ENCODE results near the gene ARAF. TPM values are rescaled to one million over a fixed set of nuclear protein-coding genes. Genes with fewer than 3 reads are reported as not detected.

Gene ARAF
- total RNA-seq, 8 experiments from 2014 or later, result 9.8 to 44.9 (median 25.4) TPM

DNA sequence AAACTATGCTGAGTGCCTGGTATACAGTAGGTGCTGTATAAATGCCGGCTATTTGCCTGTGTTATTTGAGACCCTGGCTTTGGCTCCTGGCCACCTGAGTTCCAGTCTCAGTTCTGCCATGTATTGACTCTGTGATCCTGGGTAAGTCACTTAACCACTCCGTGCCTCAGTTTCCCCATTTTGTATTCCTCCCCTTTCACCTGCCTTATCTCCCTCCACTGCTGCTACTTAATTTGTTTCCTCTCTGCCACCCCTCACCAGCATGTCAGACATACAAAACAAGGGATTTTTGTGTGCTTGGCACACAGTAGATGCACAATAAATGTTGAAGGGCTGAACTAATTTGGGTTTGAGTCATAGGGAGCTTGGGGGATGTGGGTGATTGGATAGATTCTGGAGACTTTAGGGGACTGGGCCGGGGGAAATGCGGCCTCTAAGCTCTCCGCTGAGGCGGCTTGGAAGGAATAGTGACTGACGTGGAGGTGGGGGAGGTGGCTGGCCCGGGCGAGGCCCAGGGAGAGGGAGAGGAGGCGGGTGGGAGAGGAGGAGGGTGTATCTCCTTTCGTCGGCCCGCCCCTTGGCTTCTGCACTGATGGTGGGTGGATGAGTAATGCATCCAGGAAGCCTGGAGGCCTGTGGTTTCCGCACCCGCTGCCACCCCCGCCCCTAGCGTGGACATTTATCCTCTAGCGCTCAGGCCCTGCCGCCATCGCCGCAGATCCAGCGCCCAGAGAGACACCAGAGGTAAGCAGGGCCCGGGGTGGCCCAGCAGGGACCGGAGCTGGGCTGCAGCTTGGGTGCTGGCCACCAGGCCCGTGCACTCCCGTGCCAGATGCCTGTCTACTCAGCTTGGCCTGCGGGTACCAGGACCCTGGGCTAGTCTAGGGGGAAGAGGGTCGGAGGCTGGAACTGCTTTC lies 21.0 kb downstream of the ARAF start, which contains the start of gene TIMP1:
Gene TIMP1, plus strand, starts transcription at position 706 of the 917 bp plus-strand sequence. CDS start 980 bp downstream, outside the sequence.
- Histone ChIP-seq H3K27ac (peak within 1 kb of the TSS; percentile 62 to 76), H3K4me3 (peak within 1 kb of the TSS; percentile 20 to 66 (median 36)), H3K4me1 (replicated peaks in 1 of 2) (peaks cover 2 to 8% of the 10 kb centered on the region in 2 donors)
- WGBS, 10 experiments, result 13 to 80% methylated on average over 1 to 2 of the region's 28 CpGs; no CpG with 5 or more reads in 8 of the 10 experiments
- peak; percentile 55 to 99 (median 98) for ATAC-seq (replicated peaks in 6 of 8)
- in situ Hi-C loops (cut with MboI; ENCODE audit: low pct_unique_long_range_greater_than_20kb in 2 of 9, low sequenced_read_pairs in 9 of 9, unreplicated experiment in 9 of 9), result no loop called here

DNA sequence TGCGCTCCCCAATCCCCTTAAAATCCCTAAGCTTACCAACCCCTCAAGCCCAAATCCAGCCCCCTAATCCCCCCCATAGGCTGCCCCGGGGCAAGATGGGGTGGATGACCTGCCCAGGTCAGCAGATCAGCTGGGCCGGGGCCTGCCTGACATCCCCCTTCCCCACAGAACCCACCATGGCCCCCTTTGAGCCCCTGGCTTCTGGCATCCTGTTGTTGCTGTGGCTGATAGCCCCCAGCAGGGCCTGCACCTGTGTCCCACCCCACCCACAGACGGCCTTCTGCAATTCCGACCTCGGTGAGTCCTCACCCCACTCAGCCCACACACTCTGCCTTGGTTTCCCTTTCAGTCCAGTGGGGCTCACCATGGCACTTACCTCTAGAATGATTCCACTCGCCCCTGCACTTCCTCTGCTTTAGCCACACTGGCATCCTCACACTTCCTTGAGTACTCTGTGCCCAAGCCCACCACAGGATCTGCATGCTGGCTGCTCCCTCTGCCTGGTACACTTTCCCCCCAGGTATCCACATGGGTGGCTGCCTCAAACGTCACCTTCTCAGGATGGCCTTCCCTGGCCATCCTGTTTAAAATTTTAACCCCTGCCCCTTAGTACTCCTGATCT lies 22.3 kb downstream of the ARAF start:
- in situ Hi-C loops (cut with MboI; ENCODE audit: low pct_unique_long_range_greater_than_20kb in 2 of 9, low sequenced_read_pairs in 9 of 9, unreplicated experiment in 9 of 9), result no loop called here
- WGBS, 10 experiments, result 57 to 100% methylated on average over 1 of the region's 8 CpGs; no CpG with 5 or more reads in 8 of the 10 experiments
- Histone ChIP-seq H3K4me1 (replicated peaks in 1 of 2) (peaks cover 2 to 8% of the 10 kb centered on the region in 2 donors), H3K4me3 (no peak overlapping the region), H3K27ac (no peak overlapping the region)
- no peak for ATAC-seq (replicated peaks in 6 of 8)

DNA sequence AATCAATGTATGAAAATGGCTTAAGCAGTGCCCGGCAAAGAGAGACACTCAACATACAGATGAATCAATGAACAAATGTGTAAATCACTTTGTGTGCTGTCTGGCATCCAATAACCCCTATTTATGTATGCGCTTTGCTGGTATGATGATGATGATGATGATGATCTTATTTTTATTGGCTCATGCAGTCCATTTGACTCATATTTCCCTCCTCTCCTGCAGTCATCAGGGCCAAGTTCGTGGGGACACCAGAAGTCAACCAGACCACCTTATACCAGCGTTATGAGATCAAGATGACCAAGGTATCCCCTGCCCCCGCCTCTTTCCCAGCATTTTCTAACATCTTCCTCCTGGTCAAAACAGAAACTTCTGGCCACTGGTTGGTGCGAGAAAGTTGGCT lies 23.7 kb downstream of the ARAF start:
- no peak overlapping the region for H3K4me3 ChIP-seq
- H3K4me1 ChIP-seq (replicated peaks in 1 of 2), result peaks cover 2 to 8% of the 10 kb centered on the region in 2 donors
- no peak for ATAC-seq (replicated peaks in 6 of 8)
- in situ Hi-C loops (cut with MboI; ENCODE audit: low pct_unique_long_range_greater_than_20kb in 2 of 9, low sequenced_read_pairs in 9 of 9, unreplicated experiment in 9 of 9), result no loop called here
- no peak overlapping the region for H3K27ac ChIP-seq
- WGBS, 10 experiments, result 27 to 64% (median 37%) methylated on average over 1 to 6 of the region's 6 CpGs; no CpG with 5 or more reads in 6 of the 10 experiments

DNA sequence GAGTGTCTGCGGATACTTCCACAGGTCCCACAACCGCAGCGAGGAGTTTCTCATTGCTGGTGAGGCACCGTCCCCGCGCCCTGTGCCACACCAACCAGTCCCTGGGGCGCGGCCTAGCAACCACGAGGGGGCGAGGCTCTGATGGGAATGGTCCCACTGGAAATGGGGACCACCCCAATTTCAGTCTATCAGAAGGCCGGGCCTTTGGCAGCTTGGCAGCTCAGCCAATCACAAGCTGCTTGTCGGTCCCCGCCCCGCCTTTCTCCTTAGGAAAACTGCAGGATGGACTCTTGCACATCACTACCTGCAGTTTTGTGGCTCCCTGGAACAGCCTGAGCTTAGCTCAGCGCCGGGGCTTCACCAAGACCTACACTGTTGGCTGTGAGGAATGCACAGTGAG lies 24.3 kb downstream of the ARAF start:
- 78 to 100% methylated on average over 2 to 6 of the region's 16 CpGs; no CpG with 5 or more reads in 8 of the 10 experiments for WGBS, 10 experiments
- H3K4me1 ChIP-seq (replicated peaks in 1 of 2), result peaks cover 2 to 8% of the 10 kb centered on the region in 2 donors
- H3K27ac ChIP-seq, result no peak overlapping the region
- no peak overlapping the region for H3K4me3 ChIP-seq
- in situ Hi-C loops (cut with MboI; ENCODE audit: low pct_unique_long_range_greater_than_20kb in 2 of 9, low sequenced_read_pairs in 9 of 9, unreplicated experiment in 9 of 9), result no loop called here
- peak in 1 of 8 experiments; percentile 0 for ATAC-seq (replicated peaks in 6 of 8)

DNA sequence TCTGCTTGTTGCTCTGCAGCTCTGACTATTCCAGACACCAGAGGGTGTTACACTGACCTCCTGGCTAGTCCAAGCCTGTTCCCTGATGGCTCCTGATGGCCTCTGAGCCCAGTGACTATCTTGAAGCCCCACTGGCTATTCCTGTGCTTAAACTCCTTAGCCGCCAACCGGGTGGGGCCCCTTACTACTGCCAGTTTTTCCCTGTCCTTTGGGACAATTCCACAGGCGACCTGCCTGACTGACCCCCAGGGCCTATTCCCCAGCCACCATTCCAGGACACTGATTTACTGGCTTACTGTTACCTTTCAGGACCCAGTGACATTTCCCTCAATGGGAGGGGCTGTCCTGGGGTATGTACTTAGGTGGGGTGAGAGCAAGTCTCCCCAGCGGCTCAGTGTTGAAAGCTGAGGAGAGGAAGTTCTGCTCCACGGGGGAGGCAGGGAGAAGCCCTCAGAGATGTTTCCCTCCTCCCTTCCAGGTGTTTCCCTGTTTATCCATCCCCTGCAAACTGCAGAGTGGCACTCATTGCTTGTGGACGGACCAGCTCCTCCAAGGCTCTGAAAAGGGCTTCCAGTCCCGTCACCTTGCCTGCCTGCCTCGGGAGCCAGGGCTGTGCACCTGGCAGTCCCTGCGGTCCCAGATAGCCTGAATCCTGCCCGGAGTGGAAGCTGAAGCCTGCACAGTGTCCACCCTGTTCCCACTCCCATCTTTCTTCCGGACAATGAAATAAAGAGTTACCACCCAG lies 25.2 kb downstream of the ARAF start:
- Histone ChIP-seq H3K4me3 (no peak overlapping the region), H3K4me1 (replicated peaks in 1 of 2) (peaks cover 2 to 8% of the 10 kb centered on the region in 2 donors), H3K27ac (no peak overlapping the region)
- WGBS, 10 experiments, result 20 to 80% (median 60%) methylated on average over 1 of the region's 11 CpGs; no CpG with 5 or more reads in 7 of the 10 experiments
- ATAC-seq (replicated peaks in 6 of 8), result peak in 1 of 8 experiments; percentile 1
- in situ Hi-C loops (cut with MboI; ENCODE audit: low pct_unique_long_range_greater_than_20kb in 2 of 9, low sequenced_read_pairs in 9 of 9, unreplicated experiment in 9 of 9), result no loop called here

DNA sequence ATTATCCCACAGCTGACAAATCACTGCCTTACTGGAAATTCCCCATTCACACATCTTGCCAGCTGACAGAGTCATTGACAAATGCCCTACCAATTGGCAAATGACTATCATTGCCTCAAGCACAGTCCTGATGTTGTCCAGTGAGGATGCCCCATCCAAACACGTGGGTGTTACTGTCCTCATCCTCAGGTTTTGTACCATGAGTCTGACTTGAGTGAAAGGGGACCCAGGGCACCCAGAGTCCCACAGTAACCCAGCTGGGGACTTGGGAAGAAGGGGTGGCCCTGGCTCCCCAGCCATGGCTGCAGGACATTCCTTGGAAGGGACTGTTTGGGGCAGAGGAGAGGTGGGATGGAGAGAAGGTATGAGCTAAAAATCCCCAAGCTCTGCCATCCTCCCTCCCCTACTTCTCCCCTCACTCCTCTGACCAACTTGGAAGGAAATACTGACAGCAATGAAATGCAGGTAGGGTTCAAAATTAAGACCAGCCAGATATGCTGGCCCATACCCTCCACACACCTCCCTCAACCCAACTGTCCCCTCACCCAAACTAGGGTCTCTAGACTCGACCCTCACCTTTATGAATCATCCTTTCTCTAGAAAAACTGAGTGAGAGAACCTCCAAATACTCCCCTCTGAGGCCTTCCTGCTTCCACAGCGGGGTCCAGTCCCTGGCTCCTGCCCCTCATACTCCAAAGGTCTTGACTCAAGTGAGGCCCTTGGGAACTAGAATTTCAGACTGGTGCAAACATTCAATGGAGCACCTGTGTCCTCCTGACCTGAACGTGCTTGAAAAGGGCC lies 26.3 kb downstream of the ARAF start:
- no peak overlapping the region for H3K4me3 ChIP-seq
- H3K4me1 ChIP-seq (replicated peaks in 1 of 2), result peaks cover 0 to 3% of the 10 kb centered on the region in 2 donors
- WGBS, 10 experiments, result 8 to 80% (median 20%) methylated on average over 1 to 3 of the region's 4 CpGs; no CpG with 5 or more reads in 7 of the 10 experiments
- peak in 2 of 8 experiments; percentile 4 to 5 for ATAC-seq (replicated peaks in 6 of 8)
- H3K27ac ChIP-seq, result no peak overlapping the region
- in situ Hi-C loops (cut with MboI; ENCODE audit: low pct_unique_long_range_greater_than_20kb in 2 of 9, low sequenced_read_pairs in 9 of 9, unreplicated experiment in 9 of 9), result no loop called here

DNA sequence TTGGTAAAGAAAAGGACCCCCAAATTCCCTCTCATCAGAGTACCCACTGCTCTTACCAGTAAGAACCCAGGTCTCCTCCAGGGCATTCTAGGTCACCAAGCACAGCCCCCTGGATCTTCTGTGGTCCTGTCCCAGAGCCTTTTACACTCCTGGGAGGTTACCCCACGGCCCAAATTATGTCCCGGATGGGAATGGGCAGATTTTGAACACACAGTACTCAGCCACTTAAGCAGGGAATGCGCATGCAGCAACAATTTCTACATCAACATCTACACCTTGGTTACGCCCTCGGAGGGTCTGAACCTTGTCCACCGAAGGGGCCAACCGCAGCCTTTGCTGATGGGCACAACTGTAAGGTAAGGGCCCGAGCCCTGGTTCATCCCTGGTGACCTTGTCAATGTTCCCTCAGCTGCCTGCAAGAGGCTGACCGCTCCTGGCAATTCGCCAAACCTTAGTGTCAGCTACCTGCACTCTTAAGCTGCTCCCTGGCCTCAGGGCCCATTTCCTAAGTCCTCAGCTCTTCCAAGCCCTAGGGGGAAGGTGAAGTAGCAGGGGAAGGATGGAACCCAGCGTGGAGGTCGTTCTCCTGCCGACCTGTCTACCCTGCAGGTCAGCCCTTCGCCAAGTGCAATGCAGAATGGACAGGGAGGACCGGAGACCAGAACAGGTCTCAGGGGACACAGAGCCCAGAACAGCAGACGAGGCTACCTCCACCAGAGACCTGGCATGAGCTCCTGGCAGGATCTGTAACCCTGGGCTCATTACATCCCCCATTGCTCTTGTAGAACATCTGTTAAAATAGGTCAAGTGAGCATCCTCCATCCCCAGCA lies 27.1 kb downstream of the ARAF start:
- Histone ChIP-seq H3K4me3 (no peak overlapping the region), H3K27ac (no peak overlapping the region), H3K4me1 (replicated peaks in 1 of 2) (peaks cover 0 to 1% of the 10 kb centered on the region in 2 donors)
- in situ Hi-C loops (cut with MboI; ENCODE audit: low pct_unique_long_range_greater_than_20kb in 2 of 9, low sequenced_read_pairs in 9 of 9, unreplicated experiment in 9 of 9), result no loop called here
- 17 to 100% methylated on average over 1 to 3 of the region's 16 CpGs; no CpG with 5 or more reads in 8 of the 10 experiments for WGBS, 10 experiments
- ATAC-seq (replicated peaks in 6 of 8), result peak in 3 of 8 experiments; percentile 3 to 11 (median 9)

DNA sequence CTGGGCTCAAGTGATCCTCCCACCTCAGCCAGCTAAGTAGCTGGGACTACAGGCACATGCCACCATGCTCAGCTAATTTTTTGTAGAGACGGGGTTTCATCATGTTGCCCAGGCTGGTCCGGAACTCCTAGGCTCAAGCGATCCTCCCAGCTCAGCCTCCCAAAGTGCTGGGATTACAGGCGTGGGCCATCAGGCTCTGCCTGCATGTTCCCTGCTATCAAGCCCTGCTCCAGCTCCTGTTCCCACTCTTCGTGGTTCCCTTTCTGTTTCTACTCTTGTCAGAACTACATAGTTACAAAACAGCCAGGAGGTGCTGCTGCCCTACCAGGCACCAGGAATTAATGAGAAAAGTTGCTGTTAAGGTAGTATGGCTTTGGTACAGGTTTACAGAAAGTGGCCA lies 30.0 kb downstream of the ARAF start:
- in situ Hi-C loops (cut with MboI; ENCODE audit: low pct_unique_long_range_greater_than_20kb in 2 of 9, low sequenced_read_pairs in 9 of 9, unreplicated experiment in 9 of 9), result no loop called here
- 62 to 100% (median 90%) methylated on average over 2 to 5 of the region's 5 CpGs; no CpG with 5 or more reads in 7 of the 10 experiments for WGBS, 10 experiments

DNA sequence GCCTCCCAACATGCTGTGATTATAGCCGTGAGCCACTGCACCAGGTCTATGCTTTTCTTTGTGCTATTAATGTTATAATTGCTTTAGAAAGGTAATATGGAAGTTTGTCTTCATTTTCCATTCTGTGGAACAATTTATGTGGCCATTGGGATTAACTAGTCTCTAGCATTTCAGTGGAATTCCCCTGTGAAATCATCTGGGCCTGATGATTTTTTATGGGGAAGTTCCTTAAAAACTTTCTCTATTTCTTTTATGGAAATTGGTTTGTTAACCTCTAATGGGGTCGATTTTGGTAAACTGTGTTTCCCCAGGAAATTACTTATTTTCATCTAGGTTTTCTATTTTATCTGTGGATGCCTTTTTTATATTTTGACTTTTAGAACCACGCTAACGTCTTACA lies 32.5 kb downstream of the ARAF start:
- Histone ChIP-seq H3K4me3 (no peak overlapping the region), H3K27ac (no peak overlapping the region), H3K4me1 (replicated peaks in 1 of 2) (no peaks in the 10 kb centered on the region)
- ATAC-seq (replicated peaks in 6 of 8), result no peak
- in situ Hi-C loops (cut with MboI; ENCODE audit: low pct_unique_long_range_greater_than_20kb in 2 of 9, low sequenced_read_pairs in 9 of 9, unreplicated experiment in 9 of 9), result no loop called here
- 46 to 100% (median 71%) methylated on average over 1 to 4 of the region's 4 CpGs; no CpG with 5 or more reads in 2 of the 10 experiments for WGBS, 10 experiments

More for the DNA sequence above, 30.0 kb downstream of the ARAF start:
- no peak for ATAC-seq (replicated peaks in 6 of 8)
- Histone ChIP-seq H3K4me3 (no peak overlapping the region), H3K27ac (no peak overlapping the region), H3K4me1 (replicated peaks in 1 of 2) (no peaks in the 10 kb centered on the region)

DNA sequence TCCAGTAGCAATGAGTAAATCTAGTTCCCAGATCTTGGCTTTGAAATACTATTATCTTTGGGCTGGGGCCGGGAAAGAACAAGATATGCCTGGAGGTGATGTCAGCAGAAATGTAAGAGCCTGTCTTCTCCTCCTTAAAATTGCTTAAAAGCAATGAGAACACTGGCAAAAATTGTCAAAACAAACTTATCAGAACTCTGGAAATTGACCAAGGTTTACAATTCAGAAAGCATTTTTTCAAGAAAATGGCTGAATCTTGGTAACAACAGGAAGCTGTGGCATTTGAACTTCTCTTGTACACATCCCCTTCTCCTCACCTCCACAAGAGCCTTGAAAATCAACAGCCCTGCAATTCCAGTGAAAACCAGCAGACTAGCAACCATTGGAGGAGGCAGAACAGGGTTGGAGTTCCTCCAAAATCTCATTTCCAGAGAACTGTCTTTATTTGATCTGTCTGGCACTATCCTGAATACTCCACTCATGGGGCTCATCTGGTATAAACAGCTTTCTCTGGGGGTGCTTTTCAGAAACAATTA lies 34.8 kb downstream of the ARAF start:
- Histone ChIP-seq H3K4me1 (replicated peaks in 1 of 2) (no peaks in the 10 kb centered on the region), H3K27ac (no peak overlapping the region), H3K4me3 (no peak overlapping the region)
- in situ Hi-C loops (cut with MboI; ENCODE audit: low pct_unique_long_range_greater_than_20kb in 2 of 9, low sequenced_read_pairs in 9 of 9, unreplicated experiment in 9 of 9), result no loop called here
- ATAC-seq (replicated peaks in 6 of 8), result peak in 3 of 8 experiments; percentile 71 to 84 (median 74)
- 60 to 100% methylated on average over 1 of the region's 1 CpG; no CpG with 5 or more reads in 8 of the 10 experiments for WGBS, 10 experiments

DNA sequence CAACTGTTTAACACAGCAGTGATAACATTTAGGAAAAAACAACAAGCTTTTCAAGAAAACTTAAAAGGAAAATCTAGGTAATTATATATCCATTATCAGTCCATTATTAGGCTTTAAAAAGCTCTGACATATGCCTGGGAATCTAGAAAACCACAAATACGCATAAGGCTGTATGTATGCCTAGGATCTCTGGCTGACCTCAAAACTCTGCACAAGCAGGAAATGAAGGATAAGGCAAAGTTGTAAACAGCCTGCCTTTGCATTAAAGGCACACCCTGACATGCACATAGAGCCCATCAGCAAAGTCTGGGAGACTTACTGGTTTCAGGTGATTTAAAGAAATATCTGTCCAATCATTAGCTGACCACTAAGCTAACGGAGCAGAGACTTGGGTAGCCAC lies 35.3 kb downstream of the ARAF start:
- no peaks in the 10 kb centered on the region for H3K4me1 ChIP-seq (replicated peaks in 1 of 2)
- 0 to 88% (median 80%) methylated on average over 1 to 2 of the region's 2 CpGs; no CpG with 5 or more reads in 7 of the 10 experiments for WGBS, 10 experiments
- H3K27ac ChIP-seq, result no peak overlapping the region
- no peak overlapping the region for H3K4me3 ChIP-seq
- peak in 3 of 8 experiments; percentile 90 to 98 (median 96) for ATAC-seq (replicated peaks in 6 of 8)
- in situ Hi-C loops (cut with MboI; ENCODE audit: low pct_unique_long_range_greater_than_20kb in 2 of 9, low sequenced_read_pairs in 9 of 9, unreplicated experiment in 9 of 9), result no loop called here
